Measurements from ENCODE around the gene QPCT.
"Not testable (repeated sequence)": the region's sequence is repeated elsewhere in the genome, so short reads cannot be mapped to it uniquely, and the experiment has no call there.

Gene QPCT

DNA sequence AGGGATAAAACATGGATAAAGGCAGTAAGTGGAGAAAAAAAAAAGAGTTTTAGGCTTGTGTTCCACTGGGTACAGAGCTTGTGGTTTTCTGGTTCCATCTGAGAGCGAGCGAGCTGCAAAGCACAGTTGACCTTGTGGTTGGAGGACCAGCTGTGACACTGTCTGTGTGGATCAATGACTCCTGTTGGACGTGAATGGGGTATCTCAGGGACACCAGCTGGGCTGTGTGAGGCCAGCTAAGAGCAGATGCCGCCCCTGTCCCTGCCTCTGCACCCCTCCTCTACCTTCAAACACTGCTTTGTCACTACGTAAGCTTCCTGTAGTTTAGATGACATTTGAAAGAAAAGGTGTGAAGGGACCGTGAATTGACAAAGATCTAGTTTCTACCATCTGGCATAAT, 67.8 kb downstream of the QPCT start:
- no peak for DNase-seq (ENCODE audit: low read depth)
- TF ChIP-seq, protein P1, sequence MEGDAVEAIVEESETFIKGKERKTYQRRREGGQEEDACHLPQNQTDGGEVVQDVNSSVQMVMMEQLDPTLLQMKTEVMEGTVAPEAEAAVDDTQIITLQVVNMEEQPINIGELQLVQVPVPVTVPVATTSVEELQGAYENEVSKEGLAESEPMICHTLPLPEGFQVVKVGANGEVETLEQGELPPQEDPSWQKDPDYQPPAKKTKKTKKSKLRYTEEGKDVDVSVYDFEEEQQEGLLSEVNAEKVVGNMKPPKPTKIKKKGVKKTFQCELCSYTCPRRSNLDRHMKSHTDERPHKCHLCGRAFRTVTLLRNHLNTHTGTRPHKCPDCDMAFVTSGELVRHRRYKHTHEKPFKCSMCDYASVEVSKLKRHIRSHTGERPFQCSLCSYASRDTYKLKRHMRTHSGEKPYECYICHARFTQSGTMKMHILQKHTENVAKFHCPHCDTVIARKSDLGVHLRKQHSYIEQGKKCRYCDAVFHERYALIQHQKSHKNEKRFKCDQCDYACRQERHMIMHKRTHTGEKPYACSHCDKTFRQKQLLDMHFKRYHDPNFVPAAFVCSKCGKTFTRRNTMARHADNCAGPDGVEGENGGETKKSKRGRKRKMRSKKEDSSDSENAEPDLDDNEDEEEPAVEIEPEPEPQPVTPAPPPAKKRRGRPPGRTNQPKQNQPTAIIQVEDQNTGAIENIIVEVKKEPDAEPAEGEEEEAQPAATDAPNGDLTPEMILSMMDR (IDR thresholded peaks at IDR 0.05; ENCODE audit: insufficient read depth, low read depth, low read length, missing control alignments): no peak
- H3K4me3 ChIP-seq (ENCODE audit: low read length): no peak overlapping the region

DNA sequence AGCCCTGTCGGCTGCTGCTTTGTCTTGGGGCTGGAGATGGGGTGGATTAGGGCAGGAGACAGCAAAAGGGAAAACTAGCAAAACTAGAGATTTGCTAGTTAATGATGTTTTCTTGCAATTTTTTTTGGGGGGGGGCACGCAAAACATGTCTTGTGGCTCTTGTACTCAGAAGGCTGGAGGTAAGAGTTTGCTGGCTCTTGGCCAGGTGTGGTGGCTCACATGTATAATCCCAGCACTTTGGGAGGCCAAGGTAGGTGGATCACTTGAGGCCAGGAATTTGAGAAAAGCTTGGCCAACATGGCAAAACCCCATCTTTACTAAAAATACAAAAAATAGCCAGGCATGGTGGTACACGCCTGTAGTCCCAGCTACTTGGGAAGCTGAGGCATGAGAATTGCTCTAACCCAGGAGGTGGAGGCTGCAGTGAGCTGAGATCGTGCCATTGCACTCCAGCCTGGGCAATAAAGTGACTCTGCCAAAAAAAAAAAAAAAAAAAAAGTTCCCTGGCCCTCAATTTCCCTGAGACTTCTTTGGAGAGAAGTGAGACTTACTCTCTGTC, 69.6 kb downstream of the QPCT start:
- not testable (repeated sequence) for H3K4me3 ChIP-seq (ENCODE audit: low read length); DNase-seq (ENCODE audit: low read depth)

DNA sequence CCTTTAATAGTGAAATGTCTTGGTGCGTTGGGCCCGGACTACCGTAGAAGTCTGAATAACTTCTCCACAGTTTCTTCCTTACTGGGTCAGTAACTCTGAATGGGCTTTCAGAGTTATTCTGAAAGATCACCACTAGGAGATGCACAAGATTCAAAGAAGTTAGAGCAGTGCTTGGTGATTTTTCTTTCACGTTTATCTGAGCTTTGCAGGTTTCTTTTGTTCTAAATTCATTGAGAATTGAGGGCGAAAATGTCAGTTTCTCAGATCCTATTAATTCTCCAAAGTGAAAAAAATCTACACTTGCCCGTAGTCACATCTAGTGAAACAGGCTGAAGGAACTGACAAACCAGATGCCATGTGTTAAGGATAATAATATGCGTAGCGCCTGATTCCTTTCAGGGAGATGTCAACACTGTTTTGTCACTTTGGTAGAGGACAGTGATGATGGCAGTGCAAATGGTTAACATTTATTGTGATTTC, 70.1 kb downstream of the QPCT start:
- TF ChIP-seq, protein P1 (IDR thresholded peaks at IDR 0.05; ENCODE audit: insufficient read depth, low read depth, low read length, missing control alignments): peak; percentile 85
- no peak overlapping the region for H3K4me3 ChIP-seq (ENCODE audit: low read length)
- DNase-seq (ENCODE audit: low read depth): peak; percentile 64

DNA sequence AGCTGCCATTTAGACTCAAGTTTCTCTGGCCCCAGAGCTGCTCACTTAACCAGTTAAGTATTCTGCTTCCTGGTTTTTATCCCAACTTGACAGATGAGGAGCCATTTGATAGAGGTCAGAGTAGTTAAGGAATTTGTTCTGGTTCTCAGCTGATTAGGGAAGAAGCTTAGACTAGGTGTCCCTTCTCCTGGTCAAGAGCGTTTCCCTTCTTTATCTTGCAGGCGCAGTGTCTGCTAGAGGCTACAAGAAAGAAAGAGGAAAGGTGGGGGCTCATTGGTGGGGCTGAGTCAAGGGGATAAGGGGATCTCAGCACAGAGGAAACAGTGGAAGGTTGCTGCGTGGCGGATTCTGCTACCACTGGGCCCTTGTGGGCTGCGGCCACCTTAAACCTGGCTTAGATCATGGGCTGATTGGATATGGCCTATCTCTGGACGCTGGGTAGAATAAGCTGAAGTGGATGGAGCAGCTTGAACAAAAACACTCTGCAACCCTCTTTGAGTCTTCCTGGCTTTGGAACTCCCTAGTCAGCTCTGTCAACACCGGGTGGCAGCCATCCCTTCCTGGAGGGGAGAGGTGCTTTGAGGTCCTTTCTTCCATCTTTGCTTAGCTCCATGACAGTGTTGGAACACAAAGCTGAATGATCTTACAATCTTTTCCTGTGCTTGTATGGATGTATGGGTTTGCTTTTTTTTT, 70.8 kb downstream of the QPCT start:
- TF ChIP-seq, protein P1 (IDR thresholded peaks at IDR 0.05; ENCODE audit: insufficient read depth, low read depth, low read length, missing control alignments): peak; percentile 21
- H3K4me3 ChIP-seq (ENCODE audit: low read length): no peak overlapping the region
- DNase-seq (ENCODE audit: low read depth): peak; percentile 37

DNA sequence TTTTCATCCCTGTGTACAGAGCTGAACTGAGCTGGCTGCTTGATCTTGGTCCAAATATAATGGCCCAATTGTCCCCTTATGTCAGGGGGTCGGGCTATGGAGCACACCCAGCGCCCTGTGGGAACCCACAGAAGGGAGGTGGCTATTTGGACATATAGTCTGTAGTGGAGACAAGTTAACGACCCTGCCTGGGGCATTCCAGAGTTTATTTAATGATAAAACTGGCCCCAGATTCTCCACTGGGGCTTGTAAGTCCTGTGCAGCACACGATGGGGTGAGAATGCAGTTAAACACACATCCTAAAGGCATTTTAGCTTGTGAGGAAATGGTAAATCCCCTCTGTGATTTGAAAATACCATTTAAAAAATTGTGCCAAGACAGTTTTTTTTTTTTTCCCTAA, 72.9 kb downstream of the QPCT start:
- no peak overlapping the region for H3K4me3 ChIP-seq (ENCODE audit: low read length)
- TF ChIP-seq, protein P1 (IDR thresholded peaks at IDR 0.05; ENCODE audit: insufficient read depth, low read depth, low read length, missing control alignments): no peak
- DNase-seq (ENCODE audit: low read depth): no peak

DNA sequence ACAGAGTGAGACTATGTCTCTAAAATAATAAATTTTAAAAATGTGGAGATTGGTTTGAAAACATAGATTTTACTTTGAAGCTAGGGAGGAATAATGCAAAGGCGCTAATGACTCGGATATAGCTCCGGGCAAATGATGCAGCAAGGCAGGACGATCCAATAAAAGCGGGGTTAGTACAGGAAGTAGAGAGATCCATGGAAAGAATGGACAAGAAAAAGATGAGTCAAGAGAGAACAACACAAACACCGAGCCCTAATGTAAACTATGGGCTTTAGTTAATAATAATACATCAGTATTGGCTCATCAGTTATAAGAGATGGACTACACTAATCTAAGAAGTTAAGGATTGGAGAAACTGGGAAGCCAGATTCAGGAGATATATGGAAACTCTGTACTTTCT, 74.5 kb downstream of the QPCT start:
- H3K4me3 ChIP-seq (ENCODE audit: low read length): no peak overlapping the region
- TF ChIP-seq, protein P1 (IDR thresholded peaks at IDR 0.05; ENCODE audit: insufficient read depth, low read depth, low read length, missing control alignments): no peak
- peak; percentile 70 for DNase-seq (ENCODE audit: low read depth)

DNA sequence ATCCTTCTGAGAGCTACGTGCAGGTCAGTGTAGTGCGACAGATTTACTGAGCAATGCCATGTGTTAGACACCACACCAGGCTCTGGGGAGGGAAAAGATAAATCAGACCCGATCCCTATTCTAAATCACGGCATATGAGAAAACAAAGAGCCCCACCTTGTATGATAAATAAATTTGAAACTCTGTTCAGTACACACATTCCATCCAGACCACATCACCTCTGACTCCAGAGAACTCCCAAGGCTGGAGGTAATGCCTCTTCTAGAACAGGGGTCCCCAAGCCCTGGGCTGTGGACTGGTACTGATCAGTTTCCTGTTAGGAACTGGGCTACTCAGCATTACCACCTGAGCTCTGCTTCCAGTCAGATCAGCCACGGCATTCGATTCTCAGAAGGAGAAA, 77.3 kb downstream of the QPCT start:
- DNase-seq (ENCODE audit: low read depth): peak; percentile 20
- no peak overlapping the region for H3K4me3 ChIP-seq (ENCODE audit: low read length)
- TF ChIP-seq, protein P1 (IDR thresholded peaks at IDR 0.05; ENCODE audit: insufficient read depth, low read depth, low read length, missing control alignments): no peak
